Measurements from ENCODE around the gene ZNF598. TPM values are rescaled to one million over a fixed set of nuclear protein-coding genes. Genes with fewer than 3 reads are reported as not detected.

Gene ZNF598
- polyA plus RNA-seq, 1 donor from 2014 or later = 22.1 TPM

GRCh38 chr16:1987198-1987597 is 22.4 kb downstream of the ZNF598 start:
- Histone ChIP-seq H3K27ac (ENCODE audit: low read length) (no peak overlapping the region), H3K79me2 (replicated peaks; ENCODE audit: insufficient read depth, low read length) (no peaks in the 10 kb centered on the region), H3K36me3 (ENCODE audit: insufficient read depth, low read length) (no peaks in the 10 kb centered on the region), H3K4me2 (ENCODE audit: low read length) (no peak overlapping the region), H3K4me3 (ENCODE audit: low read length) (no peak overlapping the region), H3K27me3 (ENCODE audit: insufficient read depth, low read depth, low read length) (peaks cover 21% of the 10 kb centered on the region), H3K9me2 (ENCODE audit: insufficient read depth, low read length) (no peaks in the 10 kb centered on the region), H3K9ac (ENCODE audit: low read length) (no peak overlapping the region), H3K9me3 (ENCODE audit: low read length) (no peaks in the 10 kb centered on the region), H4K20me1 (ENCODE audit: insufficient read depth) (no peaks in the 10 kb centered on the region), H3F3A (ENCODE audit: insufficient read depth, low read length, poor library complexity, severe bottlenecking) (no peaks in the 10 kb centered on the region), H2AFZ (ENCODE audit: low read depth, low read length) (no peak overlapping the region)
- no peak for TF ChIP-seq RAD21 (conservative IDR thresholded peaks at IDR 0.05)

GRCh38 chr16:1985466-1986150 is 24.0 kb downstream of the ZNF598 start:
- no peak for TF ChIP-seq REST (IDR thresholded peaks at IDR 0.05; ENCODE audit: borderline replicate concordance)
- TF ChIP-seq EP300 (conservative IDR thresholded peaks at IDR 0.05; ENCODE audit: poor library complexity, severe bottlenecking) = no peak
- TF ChIP-seq POLR2AphosphoS5 (IDR thresholded peaks at IDR 0.05) = no peak
- no peak for TF ChIP-seq MXI1 (conservative IDR thresholded peaks at IDR 0.05; ENCODE audit: poor library complexity, severe bottlenecking)
- no peak for TF ChIP-seq TAF1 (IDR thresholded peaks at IDR 0.05; ENCODE audit: low read depth)
- no peak for TF ChIP-seq EZH2 (IDR thresholded peaks at IDR 0.05; ENCODE audit: borderline replicate concordance, insufficient read depth, low read length, poor library complexity, severe bottlenecking)
- TF ChIP-seq SMC3 (conservative IDR thresholded peaks at IDR 0.05; ENCODE audit: poor library complexity) = no peak
- no peak for TF ChIP-seq CTCF (IDR thresholded peaks at IDR 0.05; ENCODE audit: poor library complexity, severe bottlenecking)
- no peak for TF ChIP-seq RAD21 (conservative IDR thresholded peaks at IDR 0.05)
- Histone ChIP-seq H2AFZ (ENCODE audit: low read depth, low read length) (no peak overlapping the region), H3K4me2 (ENCODE audit: low read length) (peak overlapping the region; percentile 97), H3K9ac (ENCODE audit: low read length) (peak overlapping the region; percentile 94), H3K9me2 (ENCODE audit: insufficient read depth, low read length) (no peaks in the 10 kb centered on the region), H3K27ac (ENCODE audit: low read length) (no peak overlapping the region), H3K36me3 (ENCODE audit: insufficient read depth, low read length) (no peaks in the 10 kb centered on the region), H3K79me2 (replicated peaks; ENCODE audit: insufficient read depth, low read length) (no peaks in the 10 kb centered on the region), H3F3A (ENCODE audit: insufficient read depth, low read length, poor library complexity, severe bottlenecking) (no peaks in the 10 kb centered on the region), H3K27me3 (ENCODE audit: insufficient read depth, low read depth, low read length) (peaks cover 16% of the 10 kb centered on the region), H3K4me3 (ENCODE audit: low read length) (peak overlapping the region; percentile 99), H4K20me1 (ENCODE audit: insufficient read depth) (no peaks in the 10 kb centered on the region), H3K9me3 (ENCODE audit: low read length) (no peaks in the 10 kb centered on the region)
